Stimulated activated CD4-positive, alpha-beta T cell treated with anti-CD3 and anti-CD28 coated beads, Interleukin-12 subunit alpha, Interleukin-12 subunit beta, amount 100 ng/mL, for 48 hours (primary cell): Measurements from ENCODE around the gene RGMA.
A peak's percentile ranks its signal among the peaks of the same experiment; 100 is the strongest.
"Not testable (repeated sequence)": the region's sequence is repeated elsewhere in the genome, so short reads cannot be mapped to it uniquely, and the experiment has no call there.

Experiments
- DNase-seq, 3 donors: peaks; one replicate each; pipeline ENCODE4 v3.0.0-alpha.2; 2020; ENCODE audit warnings: low read depth in 2 of 3, low spot score in 1 of 3

Gene RGMA

GRCh38 chr15:93035092-93035915 lies 53.7 kb downstream of the RGMA start:
- DNase-seq, result no peak

- no peak for DNase-seq
Measured at GRCh38 chr15:93034512-93034911, 54.5 kb downstream of the RGMA start.

DNA sequence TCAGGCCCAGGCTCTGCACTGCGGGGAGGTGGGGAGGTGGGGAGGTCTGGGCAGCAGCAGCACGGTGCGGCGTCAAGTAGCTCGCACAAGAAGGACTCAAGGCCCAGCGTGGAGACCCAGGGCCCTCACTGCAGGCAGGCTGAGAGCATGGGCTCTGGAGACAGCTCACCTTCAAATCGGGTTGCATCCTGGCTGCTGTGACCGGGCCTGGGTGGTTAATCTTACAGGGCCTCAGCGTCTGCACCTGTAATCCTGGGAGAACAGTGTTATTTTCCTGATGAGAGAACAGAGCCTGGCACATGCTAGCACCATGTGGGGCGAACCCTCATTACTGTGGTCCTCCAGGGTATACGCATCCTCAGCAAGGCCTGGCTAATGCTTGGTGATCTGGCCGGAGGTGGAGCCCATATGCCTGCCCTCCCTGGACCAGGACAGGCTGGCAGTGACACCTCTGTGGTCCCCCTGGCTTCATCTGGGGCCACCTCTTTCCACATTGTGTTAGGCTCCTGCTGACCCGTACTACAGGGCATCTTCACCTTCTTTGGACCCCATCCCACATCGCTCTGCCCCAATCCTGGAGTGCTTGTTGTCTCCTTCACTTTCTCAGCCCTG lies 55.5 kb downstream of the RGMA start:
- no peak for DNase-seq

- DNase-seq, result not testable (repeated sequence)
Measured at GRCh38 chr15:93032515-93033206, 56.4 kb downstream of the RGMA start.

DNA sequence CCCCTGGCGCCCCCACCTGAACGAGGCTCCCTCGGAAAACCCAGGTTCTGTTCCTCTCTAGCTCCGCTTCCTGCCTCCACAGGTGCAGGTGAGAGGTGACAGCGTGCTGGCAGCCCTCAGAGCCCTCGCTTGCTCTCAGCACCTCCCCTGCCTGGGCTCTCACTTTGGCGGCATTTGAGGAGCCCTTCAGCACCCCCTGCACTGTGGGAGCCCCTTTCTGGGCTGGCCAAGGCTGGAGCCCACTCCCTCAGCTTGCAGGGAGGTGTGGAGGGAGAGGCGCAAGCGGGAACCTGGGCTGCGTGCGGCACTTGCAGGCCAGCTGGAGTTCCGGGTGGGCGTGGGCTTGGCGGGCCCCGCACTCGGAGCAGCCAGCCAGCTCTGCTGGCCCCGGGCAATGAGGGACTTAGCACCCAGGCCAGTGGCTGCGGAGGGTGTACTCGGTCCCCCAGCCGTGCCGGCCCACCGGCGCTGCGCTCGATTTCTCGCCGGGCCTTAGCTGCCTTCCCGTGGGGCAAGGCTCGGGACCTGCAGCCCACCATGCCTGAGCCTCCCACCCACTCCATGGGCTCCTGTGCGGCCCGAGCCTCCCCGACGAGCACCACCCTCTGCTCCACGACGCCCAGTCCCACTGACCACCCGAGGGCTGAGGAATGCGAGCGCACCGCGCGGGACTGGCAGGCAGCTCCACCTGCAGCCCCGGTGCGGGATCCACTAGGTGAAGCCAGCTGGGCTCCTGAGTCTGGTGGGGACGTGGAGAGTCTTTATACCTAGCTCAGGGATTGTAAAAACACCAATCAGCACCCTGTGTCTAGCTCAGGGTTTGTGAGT lies 57.2 kb downstream of the RGMA start:
- not testable (repeated sequence) for DNase-seq

DNA sequence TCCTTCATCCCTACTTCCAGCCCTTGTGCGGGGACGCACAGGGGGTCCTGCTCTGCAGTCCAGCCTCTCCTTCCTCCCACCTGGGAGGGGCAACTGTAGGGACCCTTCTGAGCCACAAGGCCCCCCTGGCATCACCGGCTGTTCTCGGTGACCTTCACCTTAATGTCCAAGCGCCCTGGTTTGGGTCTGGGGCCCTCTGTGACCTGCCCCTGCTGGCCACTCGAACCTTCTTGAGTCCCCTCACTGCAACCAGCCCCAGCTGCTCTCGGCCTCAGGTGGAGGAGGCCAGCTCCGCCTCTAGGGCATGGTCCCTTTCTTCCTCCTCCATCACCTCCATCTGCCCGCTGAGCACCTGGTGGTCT lies 57.9 kb downstream of the RGMA start:
- no peak for DNase-seq

GRCh38 chr15:93030430-93031102 lies 58.4 kb downstream of the RGMA start:
- DNase-seq, result peak; percentile 46 to 74 (median 53)

- no peak for DNase-seq
Measured at GRCh38 chr15:93029836-93030429, 59.1 kb downstream of the RGMA start.

GRCh38 chr15:93029214-93029835 lies 59.7 kb downstream of the RGMA start:
- DNase-seq, result no peak

DNA sequence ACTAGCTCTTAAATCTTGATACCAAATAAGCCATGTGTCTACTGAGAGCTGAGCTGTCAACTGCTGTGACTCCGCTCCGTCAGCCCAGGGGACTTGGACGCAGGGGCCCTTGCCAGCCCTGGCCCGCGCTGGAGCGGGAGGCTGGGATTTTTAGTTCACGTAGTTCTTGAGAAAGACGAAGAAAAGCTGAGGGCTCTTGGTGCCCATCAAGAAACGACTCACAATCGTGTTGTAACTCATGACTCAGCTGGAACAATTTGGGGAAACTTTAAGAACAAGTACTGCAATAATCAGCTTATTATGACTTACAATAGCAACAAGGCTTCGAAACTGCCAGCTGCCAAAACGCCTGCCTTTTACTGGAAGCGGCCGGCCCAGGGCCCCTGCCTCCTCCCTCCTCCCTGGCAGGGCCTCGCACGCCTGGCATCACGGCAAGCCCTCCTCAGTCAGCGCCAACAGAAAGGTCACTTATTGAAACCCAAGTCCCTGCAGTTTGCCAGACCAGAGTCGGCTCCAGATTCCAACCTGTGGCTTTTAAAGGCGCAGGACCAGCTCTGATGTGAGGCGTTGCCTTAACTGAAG lies 60.3 kb downstream of the RGMA start:
- no peak for DNase-seq

GRCh38 chr15:93028111-93028631 lies 60.8 kb downstream of the RGMA start:
- DNase-seq, result no peak

- DNase-seq, result no peak
Measured at GRCh38 chr15:93027413-93027812, 61.6 kb downstream of the RGMA start.

- DNase-seq, result no peak
Measured at GRCh38 chr15:93026380-93026817, 62.6 kb downstream of the RGMA start.

GRCh38 chr15:93025625-93025982 lies 63.4 kb downstream of the RGMA start:
- DNase-seq, result no peak

DNA sequence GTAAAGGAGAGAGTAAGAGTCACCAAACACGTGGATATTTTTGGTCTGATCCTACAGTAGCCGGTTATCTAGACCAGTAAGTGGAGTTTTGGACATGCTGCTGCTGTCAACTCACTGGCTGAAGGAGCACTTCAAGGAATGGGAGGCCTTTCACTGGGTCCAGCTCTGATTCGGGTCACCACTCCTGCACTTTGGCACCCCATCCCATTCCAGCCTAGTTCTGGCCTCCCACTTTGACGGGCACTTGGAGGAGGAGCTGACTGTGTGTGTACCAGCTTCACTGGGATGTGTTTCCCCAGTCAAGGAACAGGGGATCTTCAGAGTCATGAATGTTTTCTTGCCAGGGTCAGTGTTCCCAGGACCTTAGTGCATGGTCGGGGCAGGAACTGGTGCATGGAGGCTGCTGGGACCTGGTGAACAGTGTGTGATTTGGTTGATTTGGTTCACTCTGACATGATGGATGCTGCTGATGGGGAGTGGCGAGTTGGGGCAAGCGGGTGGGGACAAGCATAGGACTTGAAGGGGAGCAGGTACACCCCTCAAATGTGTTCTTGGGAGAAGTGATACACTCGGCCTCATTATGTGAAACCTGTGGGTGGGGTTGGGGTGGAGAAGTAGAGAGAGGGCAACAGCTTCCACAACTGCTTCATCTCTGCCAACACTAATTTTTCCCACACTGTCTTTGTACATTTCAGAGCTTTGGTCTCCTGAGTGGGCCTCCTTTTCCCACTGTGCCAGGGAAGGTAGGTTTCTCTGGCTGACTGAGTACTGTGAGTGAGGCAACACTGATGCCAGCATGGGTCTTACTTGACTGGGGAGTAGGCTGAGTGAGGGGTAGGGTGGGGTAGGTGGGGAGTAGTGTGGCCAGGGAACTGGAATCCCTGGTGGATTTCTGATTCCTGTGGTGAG lies 64.0 kb downstream of the RGMA start:
- no peak for DNase-seq

DNA sequence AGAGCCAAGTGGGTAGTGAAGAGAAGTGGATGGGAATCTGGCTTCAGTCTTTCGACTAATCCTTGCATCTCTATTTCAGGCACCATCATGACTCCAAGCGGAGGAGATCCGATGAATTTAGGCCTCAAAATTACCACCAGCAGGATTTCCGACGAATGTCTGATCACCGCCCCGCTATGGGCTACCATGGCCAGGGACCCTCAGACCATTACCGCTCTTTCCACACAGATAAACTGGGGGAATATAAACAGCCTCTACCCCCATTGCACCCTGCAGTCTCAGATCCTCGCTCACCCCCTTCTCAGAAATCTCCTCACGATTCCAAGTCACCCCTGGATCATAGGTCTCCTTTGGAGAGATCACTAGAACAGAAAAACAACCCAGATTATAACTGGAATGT lies 64.7 kb downstream of the RGMA start:
- DNase-seq, result no peak

DNA sequence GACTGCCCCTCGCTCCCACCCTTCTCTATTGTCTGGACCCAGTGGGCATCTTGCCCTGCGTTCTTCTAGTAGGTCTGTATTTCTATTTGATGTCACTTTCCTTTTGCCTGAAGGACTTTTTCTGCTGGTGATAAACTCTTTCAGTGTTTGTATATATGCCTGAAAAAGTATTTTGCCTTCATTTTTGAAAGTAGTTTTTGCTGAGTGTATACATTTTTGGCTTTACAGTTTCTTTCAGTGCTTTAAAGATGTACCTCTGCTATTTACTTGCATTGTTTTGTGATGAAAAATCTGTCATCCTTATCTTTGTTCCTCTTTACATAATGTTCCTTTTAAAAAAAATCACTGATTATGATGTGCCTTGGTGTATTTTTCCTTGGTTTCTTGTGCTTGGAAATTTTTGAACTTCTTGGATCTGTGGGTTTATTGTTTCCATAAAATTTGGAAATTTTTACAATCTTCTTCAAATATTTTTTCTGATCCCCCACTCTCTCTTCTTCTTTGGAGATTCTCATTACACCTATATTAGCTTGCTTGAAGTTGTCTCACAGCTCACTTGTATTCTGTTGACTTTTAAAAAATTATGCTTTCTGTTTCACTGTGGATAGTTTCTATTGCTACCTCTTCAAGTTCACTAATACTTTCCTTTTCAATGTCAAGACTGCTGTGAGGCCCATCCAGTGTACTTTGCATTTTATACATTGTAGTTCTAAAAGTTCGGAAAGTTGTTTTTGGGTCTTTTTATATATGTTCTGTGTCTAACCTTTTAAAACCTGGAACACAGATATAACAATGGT lies 67.8 kb downstream of the RGMA start:
- DNase-seq, result no peak

DNA sequence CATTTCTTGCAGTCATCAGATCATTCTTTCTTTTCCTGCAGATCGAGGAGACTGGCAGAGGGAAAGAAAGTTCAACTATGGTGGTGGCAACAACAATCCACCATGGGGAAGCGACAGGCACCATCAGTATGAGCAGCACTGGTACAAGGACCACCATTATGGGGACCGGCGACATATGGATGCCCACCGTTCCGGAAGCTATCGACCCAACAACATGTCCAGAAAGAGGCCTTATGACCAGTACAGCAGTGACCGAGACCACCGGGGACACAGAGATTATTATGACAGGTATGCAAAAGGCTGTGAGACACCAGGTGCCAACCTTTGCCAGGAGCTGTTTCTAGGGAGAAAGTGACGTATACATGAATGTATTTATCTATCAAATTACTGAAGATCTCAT lies 69.0 kb downstream of the RGMA start:
- no peak for DNase-seq
